Measurements from ENCODE around the gene C4orf54.

C4orf54 gene

GRCh38 chr4:99651811-99652485 is 5.7 kb downstream of the C4orf54 start:
- DNase-seq (ENCODE audit: low read depth, low spot score): no peak

GRCh38 chr4:99651016-99651769 is 6.4 kb downstream of the C4orf54 start:
- DNase-seq (ENCODE audit: low read depth, low spot score): no peak

DNA sequence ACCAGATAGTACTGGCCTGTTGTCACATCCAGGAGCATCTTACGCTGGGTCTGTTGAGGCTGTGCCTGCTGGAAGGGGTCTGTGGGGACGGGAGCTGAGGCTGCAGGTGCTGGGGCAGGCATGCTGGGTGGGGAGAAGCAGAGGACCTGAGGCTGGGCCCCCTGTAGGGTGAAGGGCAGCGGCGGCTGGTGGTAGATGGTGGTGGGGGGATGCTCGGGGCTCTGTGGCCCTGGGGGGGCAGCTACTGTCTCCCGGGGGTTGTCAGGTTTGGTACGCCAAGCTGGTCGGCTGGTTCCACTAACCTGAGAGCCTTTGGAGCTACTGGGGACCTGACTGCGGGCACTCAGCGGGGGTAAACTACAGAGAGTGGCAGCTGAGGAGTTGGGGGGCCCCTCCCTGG is 7.8 kb downstream of the C4orf54 start:
- no peak for DNase-seq (ENCODE audit: low read depth, low spot score)

GRCh38 chr4:99649208-99649607 is 8.4 kb downstream of the C4orf54 start:
- DNase-seq (ENCODE audit: low read depth, low spot score): no peak

DNA sequence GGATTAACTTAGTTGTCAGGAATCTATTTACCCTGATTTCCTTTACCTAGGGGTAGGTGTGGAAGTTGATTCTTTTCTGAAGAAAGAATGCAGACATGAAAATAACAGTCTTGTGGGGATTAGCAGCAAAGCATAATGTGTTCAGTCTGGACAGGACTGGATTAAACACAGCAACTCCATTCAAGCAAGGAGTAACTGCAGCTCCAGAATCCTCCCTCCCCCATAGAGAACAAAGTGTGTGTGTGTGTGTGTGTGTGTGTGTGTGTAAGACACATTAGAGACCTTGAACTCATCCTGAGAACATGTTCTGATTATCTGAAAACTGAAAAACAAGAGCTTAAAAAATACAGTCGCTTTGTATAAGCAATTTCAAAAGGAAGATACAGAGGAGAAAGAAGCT is 9.3 kb downstream of the C4orf54 start:
- no peak for DNase-seq (ENCODE audit: low read depth, low spot score)

- no peak for DNase-seq (ENCODE audit: low read depth, low spot score)
Measured at GRCh38 chr4:99647071-99647470, 10.6 kb downstream of the C4orf54 start.

DNA sequence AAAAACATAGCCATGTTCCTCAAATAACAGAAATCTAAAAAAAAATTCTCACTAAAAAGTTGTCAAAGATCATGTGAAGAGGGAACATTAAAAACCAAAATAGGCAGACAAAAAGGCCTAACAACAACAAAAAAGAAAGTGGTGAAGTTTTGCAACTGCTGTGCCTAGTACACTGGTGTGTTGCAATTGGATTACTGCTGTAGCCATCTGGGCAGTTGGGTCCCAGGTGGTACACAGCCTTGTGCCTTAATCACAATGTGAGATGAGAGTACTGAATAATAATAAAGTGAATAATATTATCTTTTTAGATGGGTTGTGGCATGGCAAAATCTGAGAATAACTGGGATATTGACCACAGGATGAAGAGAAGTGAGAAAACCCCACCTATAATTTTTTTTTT is 12.0 kb downstream of the C4orf54 start:
- no peak for DNase-seq (ENCODE audit: low read depth, low spot score)

- peak; percentile 88 for DNase-seq (ENCODE audit: low read depth, low spot score)
Measured at GRCh38 chr4:99645036-99645435, 12.6 kb downstream of the C4orf54 start.

DNA sequence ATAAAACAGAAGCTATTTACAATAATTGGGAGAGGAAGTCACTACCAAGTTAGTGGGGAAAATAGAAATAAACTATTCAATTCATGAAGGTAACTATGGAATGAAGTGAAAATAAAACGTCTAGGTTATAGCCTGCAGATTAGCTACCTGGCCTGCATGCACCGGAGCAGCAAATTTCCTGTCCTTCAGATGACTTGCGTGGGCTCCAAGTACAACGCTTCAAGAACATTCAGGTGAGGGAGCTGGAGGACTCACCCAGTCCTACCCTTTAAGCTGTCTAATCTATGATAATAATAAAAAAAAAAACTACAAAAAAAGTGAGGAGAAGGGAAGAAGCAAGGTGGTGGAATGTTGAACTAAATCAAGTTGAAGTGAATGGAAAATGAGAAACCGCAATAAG is 13.2 kb downstream of the C4orf54 start:
- no peak for DNase-seq (ENCODE audit: low read depth, low spot score)

GRCh38 chr4:99642725-99643489 is 14.7 kb downstream of the C4orf54 start:
- DNase-seq (ENCODE audit: low read depth, low spot score): no peak

- DNase-seq (ENCODE audit: low read depth, low spot score): no peak
Measured at GRCh38 chr4:99640676-99641075, 17.0 kb downstream of the C4orf54 start.

- no peak for DNase-seq (ENCODE audit: low read depth, low spot score)
Measured at GRCh38 chr4:99637174-99637573, 20.5 kb downstream of the C4orf54 start.

- no peak for DNase-seq (ENCODE audit: low read depth, low spot score)
Measured at GRCh38 chr4:99636422-99636821, 21.2 kb downstream of the C4orf54 start.

GRCh38 chr4:99635601-99636000 is 22.0 kb downstream of the C4orf54 start:
- DNase-seq (ENCODE audit: low read depth, low spot score): no peak

GRCh38 chr4:99634742-99635360 is 22.8 kb downstream of the C4orf54 start:
- no peak for DNase-seq (ENCODE audit: low read depth, low spot score)

GRCh38 chr4:99633772-99634171 is 23.9 kb downstream of the C4orf54 start:
- DNase-seq (ENCODE audit: low read depth, low spot score): no peak

- no peak for DNase-seq (ENCODE audit: low read depth, low spot score)
Measured at GRCh38 chr4:99630857-99631360, 26.7 kb downstream of the C4orf54 start.

- DNase-seq (ENCODE audit: low read depth, low spot score): no peak
Measured at GRCh38 chr4:99629962-99630554, 27.6 kb downstream of the C4orf54 start.

- DNase-seq (ENCODE audit: low read depth, low spot score): no peak
Measured at GRCh38 chr4:99628040-99628439, 29.6 kb downstream of the C4orf54 start.

DNA sequence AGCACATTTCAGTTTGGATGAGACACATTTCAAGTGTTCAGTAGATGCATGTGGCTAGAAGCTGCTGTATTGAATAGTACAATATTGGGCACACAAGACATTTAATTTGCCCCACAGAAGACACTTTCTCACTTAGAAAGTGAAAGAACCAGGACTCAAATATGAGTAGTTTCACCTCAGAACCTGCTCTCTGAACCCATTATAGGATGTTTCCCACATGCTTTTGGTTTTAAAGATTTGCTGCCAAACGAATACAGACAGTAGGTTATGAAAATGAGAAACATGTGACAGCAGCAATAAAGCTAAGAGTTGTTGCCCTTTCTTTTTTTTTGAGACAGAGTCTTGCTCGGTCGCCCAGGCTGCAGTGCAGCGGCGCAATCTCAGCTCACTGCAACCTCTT is 32.3 kb downstream of the C4orf54 start:
- no peak for DNase-seq (ENCODE audit: low read depth, low spot score)

DNA sequence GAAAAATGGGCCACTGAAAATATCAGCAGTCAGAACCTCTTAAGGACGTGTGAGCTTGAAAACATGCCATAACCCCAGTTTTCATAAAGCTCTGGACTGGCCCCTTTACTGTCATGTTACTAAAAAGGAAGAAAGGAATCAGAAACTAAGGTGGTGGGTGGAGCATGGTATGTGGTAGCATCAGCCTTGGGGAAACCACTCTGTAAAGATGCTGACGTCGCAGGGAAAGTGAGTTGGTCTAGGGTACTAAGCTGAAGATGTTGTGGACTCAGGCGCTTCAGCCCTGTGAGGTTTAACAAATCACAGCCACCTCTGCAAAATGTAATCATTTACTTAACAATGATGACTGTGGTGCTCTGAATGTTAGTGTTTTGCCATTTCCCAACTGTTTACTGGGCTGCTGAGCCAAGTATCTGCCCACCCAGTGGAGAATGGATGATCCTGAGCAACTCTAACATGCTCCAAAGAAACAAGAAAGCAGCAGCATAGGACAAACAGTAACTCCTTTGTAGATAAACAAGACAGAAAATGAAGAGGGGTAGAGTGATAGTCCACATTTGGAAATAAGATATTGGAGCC is 33.4 kb downstream of the C4orf54 start:
- no peak for DNase-seq (ENCODE audit: low read depth, low spot score)

All from iPS DF 19.7 (cell line).